Activated naive CD8-positive, alpha-beta T cell treated with anti-CD3 and anti-CD28 coated beads, Interleukin-2, amount 50 U/mL, for 24 hours (primary cell): ENCODE measurements around the gene UBL7.

Experiments
- ATAC-seq: fragments of 150-1000 bp; cut with Tn5 transposase; one replicate; pipeline ENCODE4 v1.10.0; 2021
- DNase-seq: peaks from one replicate; pipeline ENCODE4 v3.0.0; 2021
- H3K27ac Mint-ChIP-seq: one replicate; pipeline ENCODE4 v1.8.0; 2021; ENCODE audit warnings: mild to moderate bottlenecking, mixed read lengths
- H3K27me3 Mint-ChIP-seq: one replicate; pipeline ENCODE4 v1.8.0; 2021; ENCODE audit warnings: mixed read lengths
- H3K36me3 Mint-ChIP-seq: one replicate; pipeline ENCODE4 v1.8.0; 2021; ENCODE audit warnings: low read depth, mixed read lengths
- H3K4me1 Mint-ChIP-seq: one replicate; pipeline ENCODE4 v1.8.0; 2021; ENCODE audit warnings: mixed read lengths
- H3K4me3 Mint-ChIP-seq: one replicate; pipeline ENCODE4 v1.8.0; 2021; ENCODE audit warnings: mild to moderate bottlenecking, moderate library complexity, mixed read lengths
- H3K9me3 Mint-ChIP-seq: one replicate; pipeline ENCODE4 v1.8.0; 2021; ENCODE audit warnings: mixed read lengths

UBL7 gene

GRCh38 chr15:74453925-74454763 is 6.8 kb downstream of the UBL7 start:
- Mint-ChIP-seq H3K27ac (peak overlapping the region; percentile 12), H3K27me3 (no peaks in the 10 kb centered on the region), H3K4me1 (peaks cover 39% of the 10 kb centered on the region), H3K36me3 (peaks cover 37% of the 10 kb centered on the region), H3K9me3 (no peaks in the 10 kb centered on the region), H3K4me3 (no peak overlapping the region)
- DNase-seq (no peak), ATAC-seq (peak; percentile 88)

- Mint-ChIP-seq H3K4me1 (peaks cover 32% of the 10 kb centered on the region), H3K9me3 (no peaks in the 10 kb centered on the region), H3K27me3 (no peaks in the 10 kb centered on the region), H3K4me3 (no peak overlapping the region), H3K27ac (no peak overlapping the region), H3K36me3 (peaks cover 44% of the 10 kb centered on the region)
- DNase-seq (no peak), ATAC-seq (no peak)
Observed at GRCh38 chr15:74451861-74452835, 8.8 kb downstream of the UBL7 start.

- H3K4me1 Mint-ChIP-seq = peaks cover 30% of the 10 kb centered on the region
- no peak overlapping the region for H3K4me3 Mint-ChIP-seq
- no peaks in the 10 kb centered on the region for H3K9me3 Mint-ChIP-seq
- no peak for DNase-seq
- peaks cover 46% of the 10 kb centered on the region for H3K36me3 Mint-ChIP-seq
- no peak overlapping the region for H3K27ac Mint-ChIP-seq
- no peaks in the 10 kb centered on the region for H3K27me3 Mint-ChIP-seq
- ATAC-seq = no peak
Observed at GRCh38 chr15:74451322-74451721, 9.6 kb downstream of the UBL7 start.

- Mint-ChIP-seq H3K27me3 (no peaks in the 10 kb centered on the region), H3K4me1 (peaks cover 19% of the 10 kb centered on the region), H3K36me3 (peaks cover 40% of the 10 kb centered on the region), H3K4me3 (no peak overlapping the region), H3K9me3 (no peaks in the 10 kb centered on the region), H3K27ac (no peak overlapping the region)
- ATAC-seq = no peak
- no peak for DNase-seq
Observed at GRCh38 chr15:74449643-74450205, 11.2 kb downstream of the UBL7 start.

- H3K4me3 Mint-ChIP-seq = no peak overlapping the region
- H3K36me3 Mint-ChIP-seq = peaks cover 38% of the 10 kb centered on the region
- ATAC-seq (no peak), DNase-seq (no peak)
- H3K4me1 Mint-ChIP-seq = peaks cover 13% of the 10 kb centered on the region
- H3K9me3 Mint-ChIP-seq = no peaks in the 10 kb centered on the region
- H3K27ac Mint-ChIP-seq = no peak overlapping the region
- H3K27me3 Mint-ChIP-seq = no peaks in the 10 kb centered on the region
Observed at GRCh38 chr15:74449095-74449494, 11.9 kb downstream of the UBL7 start.

- ATAC-seq (no peak), DNase-seq (no peak)
- no peaks in the 10 kb centered on the region for H3K27me3 Mint-ChIP-seq
- no peaks in the 10 kb centered on the region for H3K9me3 Mint-ChIP-seq
- H3K36me3 Mint-ChIP-seq = peaks cover 29% of the 10 kb centered on the region
- H3K4me1 Mint-ChIP-seq = no peaks in the 10 kb centered on the region
- no peak overlapping the region for H3K27ac Mint-ChIP-seq
- H3K4me3 Mint-ChIP-seq = no peak overlapping the region
Observed at GRCh38 chr15:74445816-74446763, 14.9 kb downstream of the UBL7 start.

GRCh38 chr15:74444106-74445062 is 16.6 kb downstream of the UBL7 start:
- H3K27ac Mint-ChIP-seq = no peak overlapping the region
- no peak overlapping the region for H3K4me3 Mint-ChIP-seq
- no peak for DNase-seq
- no peak for ATAC-seq
- no peaks in the 10 kb centered on the region for H3K9me3 Mint-ChIP-seq
- H3K36me3 Mint-ChIP-seq = peaks cover 19% of the 10 kb centered on the region
- H3K27me3 Mint-ChIP-seq = no peaks in the 10 kb centered on the region
- H3K4me1 Mint-ChIP-seq = no peaks in the 10 kb centered on the region

- Mint-ChIP-seq H3K4me3 (no peak overlapping the region), H3K36me3 (peaks cover 13% of the 10 kb centered on the region), H3K4me1 (peaks cover 4% of the 10 kb centered on the region), H3K27ac (no peak overlapping the region), H3K27me3 (no peaks in the 10 kb centered on the region), H3K9me3 (no peaks in the 10 kb centered on the region)
- ATAC-seq = no peak
- no peak for DNase-seq
Observed at GRCh38 chr15:74443100-74443909, 17.7 kb downstream of the UBL7 start.

- no peaks in the 10 kb centered on the region for H3K9me3 Mint-ChIP-seq
- ATAC-seq = no peak
- no peak overlapping the region for H3K27ac Mint-ChIP-seq
- no peaks in the 10 kb centered on the region for H3K27me3 Mint-ChIP-seq
- peaks cover 10% of the 10 kb centered on the region for H3K4me1 Mint-ChIP-seq
- H3K4me3 Mint-ChIP-seq = no peak overlapping the region
- peaks cover 7% of the 10 kb centered on the region for H3K36me3 Mint-ChIP-seq
- no peak for DNase-seq
Observed at GRCh38 chr15:74442604-74443003, 18.4 kb downstream of the UBL7 start.

GRCh38 chr15:74442063-74442462 is 18.9 kb downstream of the UBL7 start:
- DNase-seq = no peak
- Mint-ChIP-seq H3K9me3 (no peaks in the 10 kb centered on the region), H3K36me3 (peaks cover 7% of the 10 kb centered on the region), H3K27me3 (no peaks in the 10 kb centered on the region), H3K27ac (no peak overlapping the region), H3K4me1 (peaks cover 10% of the 10 kb centered on the region), H3K4me3 (no peak overlapping the region)
- ATAC-seq = no peak

GRCh38 chr15:74441248-74441941 is 19.6 kb downstream of the UBL7 start:
- no peak overlapping the region for H3K4me3 Mint-ChIP-seq
- peaks cover 2% of the 10 kb centered on the region for H3K36me3 Mint-ChIP-seq
- ATAC-seq = no peak
- no peaks in the 10 kb centered on the region for H3K9me3 Mint-ChIP-seq
- no peak overlapping the region for H3K27ac Mint-ChIP-seq
- no peaks in the 10 kb centered on the region for H3K27me3 Mint-ChIP-seq
- H3K4me1 Mint-ChIP-seq = peaks cover 16% of the 10 kb centered on the region
- DNase-seq = no peak
